Cardiac fibroblast (primary cell): ENCODE results near the gene RBM8A.
"Not testable (repeated sequence)": the region's sequence is repeated elsewhere in the genome, so short reads cannot be mapped to it uniquely, and the experiment has no call there.

Experiments
- DNase-seq, 2 donors: peaks; one replicate each; pipeline versions ENCODE4 v3.0.0 to v3.0.0-alpha.2; 2010; ENCODE audit warnings: low read depth in 2 of 2
- H3K4me3 ChIP-seq, 2 donors: replicated peaks in 1 of 2; 1 replicate in 1 of 2; 2 replicates in 1 of 2; pipeline ENCODE4 v1.5.1; 2011; ENCODE audit warnings: low read depth in 2 of 2, low read length in 2 of 2, mild to moderate bottlenecking in 2 of 2, moderate library complexity in 1 of 2
- CTCF ChIP-seq: IDR thresholded peaks from one replicate; pipeline ENCODE4 v1.5.1; 2011; ENCODE audit warnings: low read depth, mild to moderate bottlenecking, low read length, inconsistent platforms

Gene RBM8A

GRCh38 chr1:145935708-145936107 is 8.4 kb upstream of the RBM8A start:
- no peak for DNase-seq
- no peak for TF ChIP-seq CTCF
- no peak overlapping the region for H3K4me3 ChIP-seq

- not testable (repeated sequence) for H3K4me3 ChIP-seq, DNase-seq
Observed at GRCh38 chr1:145932522-145933009, 5.3 kb upstream of the RBM8A start.

- peak overlapping the region; percentile 73 to 77 for H3K4me3 ChIP-seq
- no peak for DNase-seq
- no peak for TF ChIP-seq CTCF
Observed at GRCh38 chr1:145927916-145928643, 796 bp upstream of the RBM8A start.

GRCh38 chr1:145926686-145927062 is 610 bp downstream of the RBM8A start:
- no peak for TF ChIP-seq CTCF
- no peak for DNase-seq
- H3K4me3 ChIP-seq: peak overlapping the region; percentile 73 to 77

- peak; percentile 33 to 52 for DNase-seq
- no peak overlapping the region for H3K4me3 ChIP-seq
- TF ChIP-seq CTCF: no peak
Observed at GRCh38 chr1:145922266-145922665, 5.0 kb downstream of the RBM8A start.

GRCh38 chr1:145920297-145920696 is 7.0 kb downstream of the RBM8A start:
- H3K4me3 ChIP-seq, DNase-seq: not testable (repeated sequence)

GRCh38 chr1:145918992-145919939 is 8.0 kb downstream of the RBM8A start:
- TF ChIP-seq CTCF: no peak
- peak; percentile 51 to 60 for DNase-seq

More at GRCh38 chr1:145918992-145919939, 8.0 kb downstream of the RBM8A start:
- peak overlapping the region; percentile 93 to 94 for H3K4me3 ChIP-seq
